HCT116 (cell line): ENCODE results near the gene PDILT. TPM values are rescaled to one million over a fixed set of nuclear protein-coding genes. Genes with fewer than 3 reads are reported as not detected.
"Not testable (repeated sequence)": the region's sequence is repeated elsewhere in the genome, so short reads cannot be mapped to it uniquely, and the experiment has no call there.

ENCODE experiments used
- ATAC-seq: fragments of 200-7000 bp; cut with Tn5 transposase; 2 replicates; pipeline ENCODE4 v1.9.1; 2020; ENCODE audit warnings: mild to moderate bottlenecking, moderate library complexity
- BruUV-seq: library from RNA; stranded (reverse); fragments of 400-500 nt; replicated peaks from 2 replicates; lab custom pipeline; 2021; lab: Mats Ljungman, UMichigan
- CTCF ChIA-PET: fragments of 300-600 bp; sonication (Branson Sonifier 250); formaldehyde crosslinking; loops from one replicate; lab custom pipeline; 2021; ENCODE audit warnings: antibody characterized with exemption; lab: Charles Lee
- POLR2A ChIA-PET: fragments of 300-600, 350-600 bp; sonication (Branson Sonifier 250); formaldehyde crosslinking; loops from one replicate; lab custom pipeline; 2021; ENCODE audit warnings: antibody characterized with exemption; lab: Charles Lee
- RAD21 ChIA-PET, 2 experiments: fragments of 300-600 bp; sonication (Branson Sonifier 250); formaldehyde crosslinking; loops; one replicate each; lab custom pipeline; 2023; ENCODE audit warnings: low total read pairs in 2 of 2; ENCODE audit not compliant: uncharacterized antibody in 2 of 2, unreplicated experiment in 2 of 2, low non-redundant PET in 1 of 2; lab: Charles Lee
- DNase-seq: peaks from one replicate; pipeline ENCODE4 v3.0.0-alpha.2; 2010; ENCODE audit warnings: low read depth, low spot score
- H2AFZ ChIP-seq: fragments of 200-600 bp; shearing (Covaris generic), sonication (generic); 2 replicates; pipeline ENCODE4 v1.6.1; 2017; ENCODE audit warnings: low read depth, mixed run types, mixed read lengths, antibody characterized with exemption, low read length; ENCODE audit not compliant: poor library complexity, severe bottlenecking
- H3K27ac ChIP-seq: 2 replicates; pipeline ENCODE4 v1.5.1; 2012; ENCODE audit warnings: low read depth, low read length
- H3K27me3 ChIP-seq: fragments of 200-600 bp; sonication (generic); 2 replicates; pipeline ENCODE4 v1.6.1; 2016; ENCODE audit warnings: mixed run types, low read length, mixed read lengths; ENCODE audit not compliant: insufficient read depth
- H3K36me3 ChIP-seq, 2 experiments: fragments of 200-500 bp in 1 of 2; fragments of 200-600 bp in 1 of 2; sonication (Bioruptor generic) in 1 of 2; sonication (generic) in 1 of 2; 2 replicates each; pipeline versions ENCODE4 v1.5.1 to v1.6.1; 2014 to 2016; ENCODE audit warnings: low read length in 2 of 2, inconsistent platforms in 1 of 2, mixed read lengths in 1 of 2, mixed run types in 1 of 2; ENCODE audit not compliant: insufficient read depth in 2 of 2, control insufficient read depth in 1 of 2
- H3K4me1 ChIP-seq, 2 experiments: fragments of 200-600 bp in 1 of 2; sonication (generic) in 1 of 2; 2 replicates each; pipeline versions ENCODE4 v1.5.1 to v1.6.1; 2012 to 2017; ENCODE audit warnings: low read length in 2 of 2, inconsistent platforms in 1 of 2, mild to moderate bottlenecking in 1 of 2, mixed read lengths in 1 of 2, mixed run types in 1 of 2, moderate library complexity in 1 of 2; ENCODE audit not compliant: insufficient read depth in 2 of 2, control insufficient read depth in 1 of 2
- H3K4me2 ChIP-seq: fragments of 200-600 bp; sonication (generic); 2 replicates; pipeline ENCODE4 v1.6.1; 2017; ENCODE audit warnings: mixed run types, low read length, mixed read lengths
- H3K4me3 ChIP-seq, 2 experiments: fragments of 200-600 bp in 1 of 2; sonication (generic) in 1 of 2; replicated peaks in 1 of 2; 2 replicates each; pipeline ENCODE4 v1.5.1; 2011 to 2016; ENCODE audit warnings: low read length in 2 of 2, control low read depth in 1 of 2, low read depth in 1 of 2, mild to moderate bottlenecking in 1 of 2, mixed read lengths in 1 of 2, mixed run types in 1 of 2
- H3K79me2 ChIP-seq: fragments of 200-600 bp; sonication (generic); 2 replicates; pipeline ENCODE4 v1.6.1; 2017; ENCODE audit warnings: mild to moderate bottlenecking, mixed run types, low read length, moderate library complexity, mixed read lengths; ENCODE audit not compliant: insufficient read depth
- H3K9ac ChIP-seq: fragments of 200-600 bp; sonication (generic); 2 replicates; pipeline ENCODE4 v1.6.1; 2016; ENCODE audit warnings: low read length, mixed read lengths
- H3K9me2 ChIP-seq: fragments of 200-600 bp; sonication (generic), shearing (Covaris generic); 2 replicates; pipeline ENCODE4 v1.6.1; 2017; ENCODE audit warnings: mixed run types, mild to moderate bottlenecking, moderate library complexity; ENCODE audit not compliant: insufficient read depth
- H3K9me3 ChIP-seq, 2 experiments: fragments of 200-500 bp in 1 of 2; fragments of 200-600 bp in 1 of 2; sonication (Bioruptor generic) in 1 of 2; sonication (generic) in 1 of 2; 2 replicates each; pipeline ENCODE4 v1.6.1; 2014 to 2017; ENCODE audit warnings: low read length in 2 of 2, mixed read lengths in 2 of 2, inconsistent platforms in 1 of 2, low read depth in 1 of 2, mild to moderate bottlenecking in 1 of 2, mixed run types in 1 of 2, moderate library complexity in 1 of 2; ENCODE audit not compliant: control insufficient read depth in 1 of 2, insufficient read depth in 1 of 2
- H4K20me1 ChIP-seq: fragments of 200-600 bp; sonication (generic), shearing (Covaris generic); 2 replicates; pipeline ENCODE4 v1.6.1; 2017; ENCODE audit warnings: mixed run types, mild to moderate bottlenecking, moderate library complexity; ENCODE audit not compliant: insufficient read depth
- ATF3 ChIP-seq: IDR thresholded peaks from 2 replicates; pipeline ENCODE4 v1.6.1; 2012
- CBX3 ChIP-seq: IDR thresholded peaks from 2 replicates; pipeline ENCODE4 v1.6.1; 2012; ENCODE audit warnings: low read depth
- CEBPB ChIP-seq: IDR thresholded peaks from 2 replicates; pipeline ENCODE4 v1.6.1; 2012; ENCODE audit warnings: low read depth
- ELF1 ChIP-seq: IDR thresholded peaks from 2 replicates; pipeline ENCODE4 v1.6.1; 2012; ENCODE audit warnings: low read depth, borderline replicate concordance
- EZH2 ChIP-seq: fragments of 200-600 bp; sonication (generic); IDR thresholded peaks from 2 replicates; pipeline ENCODE4 v1.6.1; 2017; ENCODE audit warnings: antibody characterized with exemption, mixed run types
- FOSL1 ChIP-seq: IDR thresholded peaks from 2 replicates; pipeline ENCODE4 v1.6.1; 2012; ENCODE audit warnings: low read depth
- JUND ChIP-seq: IDR thresholded peaks from 2 replicates; pipeline ENCODE4 v1.6.1; 2012
- POLR2AphosphoS5 ChIP-seq: IDR thresholded peaks from 2 replicates; pipeline ENCODE4 v1.6.1; 2011; ENCODE audit warnings: mild to moderate bottlenecking, low read depth, low read length, moderate library complexity
- RAD21 ChIP-seq: IDR thresholded peaks from 2 replicates; pipeline ENCODE4 v1.6.1; 2012; ENCODE audit warnings: low read depth, mild to moderate bottlenecking
- SRF ChIP-seq: IDR thresholded peaks from 2 replicates; pipeline ENCODE4 v1.6.1; 2012; ENCODE audit warnings: low read depth
- TCF7L2 ChIP-seq: IDR thresholded peaks from 2 replicates; pipeline ENCODE4 v1.7.0; 2011; ENCODE audit warnings: borderline replicate concordance, inconsistent platforms; ENCODE audit not compliant: insufficient read depth, insufficient read length; ENCODE audit errors: extremely low read depth
- ZBTB33 ChIP-seq: IDR thresholded peaks from 2 replicates; pipeline ENCODE4 v1.6.1; 2011; ENCODE audit warnings: mild to moderate bottlenecking, low read length, moderate library complexity; ENCODE audit not compliant: insufficient replicate concordance; ENCODE audit errors: extremely low read depth
- ZNF274 ChIP-seq: fragments of 200-500 bp; sonication (Bioruptor generic); IDR thresholded peaks from 2 replicates; pipeline ENCODE4 v1.6.1; 2014; ENCODE audit warnings: mild to moderate bottlenecking, low read depth, low read length, inconsistent platforms
- intact Hi-C: fragments of 100-400 bp; cut with micrococcal nuclease; formaldehyde crosslinking; loops from 2 replicates; pipeline ENCODE4 v1.10.0; 2022
- total RNA-seq: library from RNA; stranded (reverse); gene quantifications from one replicate; pipeline ENCODE4 v1.2.1, GENCODE V29; 2021; ENCODE audit not compliant: unreplicated experiment
- TF ChIP-seq, protein P1 (sequence below): IDR thresholded peaks from 2 replicates; pipeline ENCODE4 v1.6.1; 2012; ENCODE audit warnings: low read depth
- TF ChIP-seq, protein P2 (sequence below): IDR thresholded peaks from 2 replicates; pipeline ENCODE4 v1.6.1; 2012

Gene PDILT
- total RNA-seq, 1 experiment from 2014 or later, result not detected

DNA sequence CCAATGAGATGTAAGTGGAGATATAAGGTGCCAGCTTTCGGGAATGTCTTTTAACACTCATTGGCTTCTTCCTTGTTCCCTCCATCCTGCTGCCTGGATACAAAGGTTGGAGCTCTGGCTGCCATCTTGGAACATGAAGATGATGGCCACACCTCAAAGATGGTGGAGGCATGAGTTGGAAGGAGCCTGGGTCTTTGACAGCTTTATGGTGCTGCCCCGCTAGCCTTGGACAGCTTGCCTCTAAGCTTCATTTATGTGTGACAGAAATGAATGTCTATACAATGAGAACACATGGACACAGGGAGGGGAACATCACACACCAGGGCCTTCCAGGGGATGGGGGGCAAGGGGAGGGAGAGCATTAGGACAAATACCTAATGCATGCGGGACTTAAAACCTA is 90.8 kb downstream of the PDILT start:
- BruUV-seq, result no TSS peak
- Histone ChIP-seq H3K27me3 (peaks cover 38% of the 10 kb centered on the region), H3K9me3 (no peaks in the 10 kb centered on the region), H3K9me2 (no peaks in the 10 kb centered on the region), H2AFZ (no peak overlapping the region), H3K4me2 (no peak overlapping the region), H3K4me3 (no peak overlapping the region), H3K36me3 (no peaks in the 10 kb centered on the region), H3K9ac (no peak overlapping the region), H3K79me2 (no peaks in the 10 kb centered on the region), H3K27ac (no peak overlapping the region), H3K4me1 (no peaks in the 10 kb centered on the region), H4K20me1 (no peaks in the 10 kb centered on the region)
- CTCF ChIA-PET, result no interaction called here
- ATAC-seq (no peak), DNase-seq (no peak)
- POLR2A ChIA-PET, result no interaction called here
- intact Hi-C loops, result no loop called here
- no peak for TF ChIP-seq EZH2
- no peak for TF ChIP-seq CBX3
- TF ChIP-seq POLR2AphosphoS5, result no peak
- no peak for TF ChIP-seq FOSL1
- TF ChIP-seq, protein P1, sequence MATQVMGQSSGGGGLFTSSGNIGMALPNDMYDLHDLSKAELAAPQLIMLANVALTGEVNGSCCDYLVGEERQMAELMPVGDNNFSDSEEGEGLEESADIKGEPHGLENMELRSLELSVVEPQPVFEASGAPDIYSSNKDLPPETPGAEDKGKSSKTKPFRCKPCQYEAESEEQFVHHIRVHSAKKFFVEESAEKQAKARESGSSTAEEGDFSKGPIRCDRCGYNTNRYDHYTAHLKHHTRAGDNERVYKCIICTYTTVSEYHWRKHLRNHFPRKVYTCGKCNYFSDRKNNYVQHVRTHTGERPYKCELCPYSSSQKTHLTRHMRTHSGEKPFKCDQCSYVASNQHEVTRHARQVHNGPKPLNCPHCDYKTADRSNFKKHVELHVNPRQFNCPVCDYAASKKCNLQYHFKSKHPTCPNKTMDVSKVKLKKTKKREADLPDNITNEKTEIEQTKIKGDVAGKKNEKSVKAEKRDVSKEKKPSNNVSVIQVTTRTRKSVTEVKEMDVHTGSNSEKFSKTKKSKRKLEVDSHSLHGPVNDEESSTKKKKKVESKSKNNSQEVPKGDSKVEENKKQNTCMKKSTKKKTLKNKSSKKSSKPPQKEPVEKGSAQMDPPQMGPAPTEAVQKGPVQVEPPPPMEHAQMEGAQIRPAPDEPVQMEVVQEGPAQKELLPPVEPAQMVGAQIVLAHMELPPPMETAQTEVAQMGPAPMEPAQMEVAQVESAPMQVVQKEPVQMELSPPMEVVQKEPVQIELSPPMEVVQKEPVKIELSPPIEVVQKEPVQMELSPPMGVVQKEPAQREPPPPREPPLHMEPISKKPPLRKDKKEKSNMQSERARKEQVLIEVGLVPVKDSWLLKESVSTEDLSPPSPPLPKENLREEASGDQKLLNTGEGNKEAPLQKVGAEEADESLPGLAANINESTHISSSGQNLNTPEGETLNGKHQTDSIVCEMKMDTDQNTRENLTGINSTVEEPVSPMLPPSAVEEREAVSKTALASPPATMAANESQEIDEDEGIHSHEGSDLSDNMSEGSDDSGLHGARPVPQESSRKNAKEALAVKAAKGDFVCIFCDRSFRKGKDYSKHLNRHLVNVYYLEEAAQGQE, result no peak
- no peak for TF ChIP-seq CEBPB
- no peak for TF ChIP-seq RAD21
- no peak for TF ChIP-seq JUND
- TF ChIP-seq TCF7L2, result no peak
- no peak for TF ChIP-seq ZBTB33
- no peak for TF ChIP-seq ZNF274
- no peak for TF ChIP-seq ELF1
- TF ChIP-seq ATF3, result no peak
- TF ChIP-seq, protein P2, sequence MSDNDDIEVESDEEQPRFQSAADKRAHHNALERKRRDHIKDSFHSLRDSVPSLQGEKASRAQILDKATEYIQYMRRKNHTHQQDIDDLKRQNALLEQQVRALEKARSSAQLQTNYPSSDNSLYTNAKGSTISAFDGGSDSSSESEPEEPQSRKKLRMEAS, result no peak
- TF ChIP-seq SRF, result no peak
- RAD21 ChIA-PET, result no interaction called here

DNA sequence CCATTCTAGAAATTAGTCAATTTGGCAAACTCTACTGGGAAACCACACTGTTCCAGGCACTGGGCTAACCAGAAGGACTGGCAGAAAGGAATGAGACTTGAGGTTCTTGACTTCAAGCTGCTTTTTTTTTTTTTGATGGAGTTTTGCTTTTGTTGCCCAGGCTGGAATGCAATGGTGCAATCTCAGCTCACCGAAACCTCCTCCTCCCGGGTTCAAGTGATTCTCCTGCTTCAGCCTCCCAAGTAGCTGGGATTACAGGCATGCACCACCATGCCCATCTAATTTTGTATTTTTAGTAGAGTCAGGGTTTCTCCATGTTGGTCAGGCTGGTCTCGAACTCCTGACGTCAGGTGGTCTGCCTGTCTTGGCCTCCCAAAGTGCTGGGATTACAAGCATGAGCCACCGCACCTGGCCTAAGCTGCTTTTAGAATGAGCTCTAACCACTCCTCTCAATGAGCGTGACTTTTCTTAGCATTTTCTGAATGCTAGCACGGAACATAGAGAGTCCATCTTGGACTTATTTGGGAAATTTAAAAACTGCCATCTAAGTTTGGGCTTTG is 91.9 kb downstream of the PDILT start:
- H3K9me2 ChIP-seq, CTCF ChIA-PET, H4K20me1 ChIP-seq, H3K9ac ChIP-seq, H3K4me1 ChIP-seq, BruUV-seq, POLR2A ChIA-PET, intact Hi-C loops, RAD21 ChIA-PET, H3K27ac ChIP-seq, ATAC-seq, H3K4me3 ChIP-seq, H3K79me2 ChIP-seq, H2AFZ ChIP-seq, DNase-seq, H3K36me3 ChIP-seq, H3K9me3 ChIP-seq, H3K4me2 ChIP-seq: not testable (repeated sequence)
- H3K27me3 ChIP-seq, result peaks cover 27% of the 10 kb centered on the region
